ENCODE data around the gene BMPR2. TPM values are rescaled to one million over a fixed set of nuclear protein-coding genes. Genes with fewer than 3 reads are reported as not detected.

BMPR2 gene
- total and polyA plus RNA-seq, 2 of the 4 experiments (the other 2 are of a cell fraction), result 17.0 to 30.1 TPM

DNA sequence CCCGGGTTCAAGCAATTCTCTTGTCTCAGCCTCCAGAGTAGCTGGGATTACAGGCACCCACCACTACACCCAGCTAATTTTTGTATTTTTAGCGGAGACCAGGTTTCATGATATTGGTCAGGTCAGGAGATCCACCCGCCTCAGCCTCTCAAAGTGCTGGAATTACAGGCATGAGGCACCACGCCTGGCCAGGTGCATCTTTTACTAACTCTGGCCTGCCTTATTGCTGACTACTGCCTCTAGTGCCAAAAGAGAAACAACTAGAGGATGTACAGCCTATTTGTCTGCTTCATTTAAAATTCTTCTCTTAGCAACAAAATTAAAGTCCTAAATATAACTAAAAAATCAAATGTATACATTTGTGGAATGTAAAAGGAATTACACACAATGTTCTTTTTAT, 115.4 kb downstream of the BMPR2 start:
- Histone ChIP-seq H2AK5ac (ENCODE audit: low read depth, low read length) (no peak overlapping the region), H3K9me1 (ENCODE audit: insufficient read depth, low read length) (peaks cover 6% of the 10 kb centered on the region; the same call in 1 of the 2 replicates), H3K56ac (ENCODE audit: extremely low read depth, insufficient read depth, low read length) (no peak overlapping the region), H2BK5ac (ENCODE audit: low read depth, low read length, poor library complexity, severe bottlenecking) (no peak overlapping the region), H2BK15ac (ENCODE audit: low read depth, low read length) (no peak overlapping the region), H3K36me3 (ENCODE audit: control insufficient read depth, insufficient read depth, low read length) (peaks cover 2% of the 10 kb centered on the region; the same call in 1 of the 2 replicates), H3K79me1 (ENCODE audit: low read depth in 1 of 2, low read length in 2 of 2) (peaks cover 21 to 47% of the 10 kb centered on the region in 2 experiments; a peak in 3 of 4 replicates), H3K14ac (replicated peaks; ENCODE audit: low read depth, low read length) (no peak overlapping the region), H3K23ac (ENCODE audit: low read depth, low read length) (no peak overlapping the region), H3K9me3 (ENCODE audit: control insufficient read depth, insufficient read depth, low read length) (no peaks in the 10 kb centered on the region), H4K8ac (ENCODE audit: low read depth in 2 of 2, low read length in 2 of 2) (no peak overlapping the region), H3K4me3 (ENCODE audit: insufficient read depth, low read depth, low read length) (no peak overlapping the region), H3K4ac (ENCODE audit: low read depth, low read length) (no peak overlapping the region), H4K20me1 (ENCODE audit: insufficient read depth, low read length) (peaks cover 7% of the 10 kb centered on the region; the same call in 1 of the 2 replicates), H3K4me2 (ENCODE audit: low read depth, low read length) (no peak overlapping the region), H3K4me1 (ENCODE audit: control insufficient read depth, insufficient read depth, low read length) (peaks cover 4% of the 10 kb centered on the region; the same call in 1 of the 2 replicates), H2AK9ac (replicated peaks; ENCODE audit: low read depth, low read length, poor library complexity) (no peak overlapping the region), H3K9ac (ENCODE audit: low read depth, low read length) (no peak overlapping the region), H3K27me3 (ENCODE audit: control insufficient read depth, insufficient read depth, low read length) (no peaks in the 10 kb centered on the region), H4K91ac (ENCODE audit: insufficient read depth, low read depth, low read length) (no peak overlapping the region), H2BK20ac (ENCODE audit: low read depth, low read length) (no peak overlapping the region), H2AFZ (replicated peaks; ENCODE audit: low read length, poor library complexity) (no peak overlapping the region), H3K27ac (ENCODE audit: insufficient read depth, low read length) (no peak overlapping the region), H3K18ac (ENCODE audit: low read depth, low read length) (no peak overlapping the region), H4K5ac (ENCODE audit: low read depth, low read length) (no peak overlapping the region), H2BK120ac (ENCODE audit: low read depth, low read length) (no peak overlapping the region)
- in situ Hi-C loops (cut with MboI; ENCODE audit: low sequenced_read_pairs), result no loop called here
- ChIA-PET POLR2A (ENCODE audit: unreplicated experiment) (no interaction called here), CTCF (interaction anchor here (0.9 to 1.4 kb wide), 2 partner anchors 213 to 214 kb away, joined by 3 read pairs; no protein-coding TSS in a partner anchor)
- no TSS peak for BruUV-seq (replicated peaks)
- intact Hi-C loops (cut with micrococcal nuclease), result no loop called here
- DNase-seq (no peak), ATAC-seq (ENCODE audit: low read depth) (no peak)
- dilution Hi-C loops (cut with HindIII; ENCODE audit: low sequenced_read_pairs, unreplicated experiment), result no loop called here
- TF ChIP-seq, protein P1, sequence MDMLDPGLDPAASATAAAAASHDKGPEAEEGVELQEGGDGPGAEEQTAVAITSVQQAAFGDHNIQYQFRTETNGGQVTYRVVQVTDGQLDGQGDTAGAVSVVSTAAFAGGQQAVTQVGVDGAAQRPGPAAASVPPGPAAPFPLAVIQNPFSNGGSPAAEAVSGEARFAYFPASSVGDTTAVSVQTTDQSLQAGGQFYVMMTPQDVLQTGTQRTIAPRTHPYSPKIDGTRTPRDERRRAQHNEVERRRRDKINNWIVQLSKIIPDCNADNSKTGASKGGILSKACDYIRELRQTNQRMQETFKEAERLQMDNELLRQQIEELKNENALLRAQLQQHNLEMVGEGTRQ (IDR thresholded peaks at IDR 0.05; ENCODE audit: low read depth, low read length), result no peak
- TF ChIP-seq, protein P2, sequence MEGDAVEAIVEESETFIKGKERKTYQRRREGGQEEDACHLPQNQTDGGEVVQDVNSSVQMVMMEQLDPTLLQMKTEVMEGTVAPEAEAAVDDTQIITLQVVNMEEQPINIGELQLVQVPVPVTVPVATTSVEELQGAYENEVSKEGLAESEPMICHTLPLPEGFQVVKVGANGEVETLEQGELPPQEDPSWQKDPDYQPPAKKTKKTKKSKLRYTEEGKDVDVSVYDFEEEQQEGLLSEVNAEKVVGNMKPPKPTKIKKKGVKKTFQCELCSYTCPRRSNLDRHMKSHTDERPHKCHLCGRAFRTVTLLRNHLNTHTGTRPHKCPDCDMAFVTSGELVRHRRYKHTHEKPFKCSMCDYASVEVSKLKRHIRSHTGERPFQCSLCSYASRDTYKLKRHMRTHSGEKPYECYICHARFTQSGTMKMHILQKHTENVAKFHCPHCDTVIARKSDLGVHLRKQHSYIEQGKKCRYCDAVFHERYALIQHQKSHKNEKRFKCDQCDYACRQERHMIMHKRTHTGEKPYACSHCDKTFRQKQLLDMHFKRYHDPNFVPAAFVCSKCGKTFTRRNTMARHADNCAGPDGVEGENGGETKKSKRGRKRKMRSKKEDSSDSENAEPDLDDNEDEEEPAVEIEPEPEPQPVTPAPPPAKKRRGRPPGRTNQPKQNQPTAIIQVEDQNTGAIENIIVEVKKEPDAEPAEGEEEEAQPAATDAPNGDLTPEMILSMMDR (conservative IDR thresholded peaks at IDR 0.05; ENCODE audit: low read depth, low read length), result peak; percentile 9; the same call in 1 of the 2 replicates
- TF ChIP-seq MAFK (IDR thresholded peaks at IDR 0.05; ENCODE audit: low read depth, low read length), result no peak
- TF ChIP-seq BHLHE40 (IDR thresholded peaks at IDR 0.05; ENCODE audit: low read depth, low read length), result no peak
- TF ChIP-seq CEBPB (IDR thresholded peaks at IDR 0.05; ENCODE audit: low read depth, low read length), result no peak
- WGBS, 2 experiments (ENCODE audit: extremely low coverage in 2 of 2, insufficient read length in 1 of 2), result 76% methylated on average over 3 of the region's 4 CpGs; no CpG with 5 or more reads in 1 of the 2 experiments
